ENCODE measurements around the gene ZNF778. TPM values are rescaled to one million over a fixed set of nuclear protein-coding genes. Genes with fewer than 3 reads are reported as not detected.

ZNF778 gene
- total and polyA plus RNA-seq, 2 of the 13 experiments (the other 11 are each of a cell fraction or from before 2014, with no cell fraction given): 3.8 to 7.2 TPM

DNA sequence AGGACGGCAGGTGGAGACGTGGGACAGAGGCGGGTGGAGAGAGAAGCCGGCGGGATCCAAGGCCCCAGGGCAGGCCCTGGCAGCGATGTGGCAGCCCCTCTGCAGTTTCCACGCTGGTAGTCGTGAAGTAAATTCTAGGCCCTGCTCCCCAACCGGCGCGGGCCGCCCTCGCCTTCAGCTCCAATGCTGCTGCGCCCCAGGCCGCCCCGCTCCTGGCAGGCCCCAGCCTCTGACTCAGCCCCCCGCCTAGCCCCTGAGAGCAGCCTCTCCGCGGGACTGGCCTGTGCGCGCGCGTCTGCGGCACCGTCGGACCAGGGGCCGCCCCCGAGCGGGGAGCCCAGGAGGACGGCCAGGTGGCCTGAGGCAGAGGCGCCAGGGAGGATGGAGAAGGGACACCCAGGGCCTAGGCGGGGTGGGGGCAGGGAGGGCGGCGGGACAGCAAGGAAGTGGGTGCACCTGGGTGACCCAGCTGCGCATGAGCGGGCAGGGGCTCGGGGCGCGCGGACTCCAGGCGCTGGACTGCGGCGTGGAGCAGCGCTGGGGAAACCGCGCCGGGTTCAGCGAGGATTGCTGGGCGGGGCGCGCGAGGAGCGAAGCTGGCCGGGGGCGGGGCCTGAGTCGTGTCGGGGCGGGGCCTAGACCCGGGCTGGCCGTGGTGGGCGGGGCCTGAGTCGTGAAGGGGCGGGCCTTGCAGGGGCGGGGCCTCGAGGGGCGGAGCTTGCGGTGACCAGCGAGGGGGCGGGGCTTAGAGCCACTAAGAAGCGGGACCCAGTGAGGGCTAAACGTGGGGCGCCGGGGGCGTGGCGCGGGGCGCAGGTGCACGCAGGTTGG lies 29.6 kb downstream of the ZNF778 start (continued):
- TF ChIP-seq, protein P1, sequence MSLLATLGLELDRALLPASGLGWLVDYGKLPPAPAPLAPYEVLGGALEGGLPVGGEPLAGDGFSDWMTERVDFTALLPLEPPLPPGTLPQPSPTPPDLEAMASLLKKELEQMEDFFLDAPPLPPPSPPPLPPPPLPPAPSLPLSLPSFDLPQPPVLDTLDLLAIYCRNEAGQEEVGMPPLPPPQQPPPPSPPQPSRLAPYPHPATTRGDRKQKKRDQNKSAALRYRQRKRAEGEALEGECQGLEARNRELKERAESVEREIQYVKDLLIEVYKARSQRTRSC (CRISPR knock-in tag; IDR thresholded peaks at IDR 0.05; ENCODE audit: low read depth): peak; percentile 72; the same call in 1 of the 2 replicates
- TF ChIP-seq GABPA (IDR thresholded peaks at IDR 0.05; ENCODE audit: low read depth, low read length): no peak; the same call in none of the 2 replicates
- TF ChIP-seq GABPA (CRISPR knock-in tag; IDR thresholded peaks at IDR 0.05; ENCODE audit: low read depth): no peak
- 0 out of 2 replicates have a peak, but pooled peaks have one; percentile 22 for TF ChIP-seq ZNF232 (CRISPR knock-in tag; IDR thresholded peaks at IDR 0.05; ENCODE audit: borderline replicate concordance)
- TF ChIP-seq ZFY (CRISPR knock-in tag; IDR thresholded peaks at IDR 0.05): peak; percentile 96
- TF ChIP-seq, protein P2, sequence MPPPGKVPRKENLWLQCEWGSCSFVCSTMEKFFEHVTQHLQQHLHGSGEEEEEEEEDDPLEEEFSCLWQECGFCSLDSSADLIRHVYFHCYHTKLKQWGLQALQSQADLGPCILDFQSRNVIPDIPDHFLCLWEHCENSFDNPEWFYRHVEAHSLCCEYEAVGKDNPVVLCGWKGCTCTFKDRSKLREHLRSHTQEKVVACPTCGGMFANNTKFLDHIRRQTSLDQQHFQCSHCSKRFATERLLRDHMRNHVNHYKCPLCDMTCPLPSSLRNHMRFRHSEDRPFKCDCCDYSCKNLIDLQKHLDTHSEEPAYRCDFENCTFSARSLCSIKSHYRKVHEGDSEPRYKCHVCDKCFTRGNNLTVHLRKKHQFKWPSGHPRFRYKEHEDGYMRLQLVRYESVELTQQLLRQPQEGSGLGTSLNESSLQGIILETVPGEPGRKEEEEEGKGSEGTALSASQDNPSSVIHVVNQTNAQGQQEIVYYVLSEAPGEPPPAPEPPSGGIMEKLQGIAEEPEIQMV (CRISPR knock-in tag; IDR thresholded peaks at IDR 0.05; ENCODE audit: low read depth): no peak; the same call in 1 of the 2 replicates
- TF ChIP-seq YY1 (IDR thresholded peaks at IDR 0.05; ENCODE audit: insufficient read depth, insufficient replicate concordance, low read depth, low read length): peak; percentile 40
- peak; percentile 79 for TF ChIP-seq ZNF670 (CRISPR knock-in tag; IDR thresholded peaks at IDR 0.05; ENCODE audit: borderline replicate concordance)
- TF ChIP-seq, protein P3, sequence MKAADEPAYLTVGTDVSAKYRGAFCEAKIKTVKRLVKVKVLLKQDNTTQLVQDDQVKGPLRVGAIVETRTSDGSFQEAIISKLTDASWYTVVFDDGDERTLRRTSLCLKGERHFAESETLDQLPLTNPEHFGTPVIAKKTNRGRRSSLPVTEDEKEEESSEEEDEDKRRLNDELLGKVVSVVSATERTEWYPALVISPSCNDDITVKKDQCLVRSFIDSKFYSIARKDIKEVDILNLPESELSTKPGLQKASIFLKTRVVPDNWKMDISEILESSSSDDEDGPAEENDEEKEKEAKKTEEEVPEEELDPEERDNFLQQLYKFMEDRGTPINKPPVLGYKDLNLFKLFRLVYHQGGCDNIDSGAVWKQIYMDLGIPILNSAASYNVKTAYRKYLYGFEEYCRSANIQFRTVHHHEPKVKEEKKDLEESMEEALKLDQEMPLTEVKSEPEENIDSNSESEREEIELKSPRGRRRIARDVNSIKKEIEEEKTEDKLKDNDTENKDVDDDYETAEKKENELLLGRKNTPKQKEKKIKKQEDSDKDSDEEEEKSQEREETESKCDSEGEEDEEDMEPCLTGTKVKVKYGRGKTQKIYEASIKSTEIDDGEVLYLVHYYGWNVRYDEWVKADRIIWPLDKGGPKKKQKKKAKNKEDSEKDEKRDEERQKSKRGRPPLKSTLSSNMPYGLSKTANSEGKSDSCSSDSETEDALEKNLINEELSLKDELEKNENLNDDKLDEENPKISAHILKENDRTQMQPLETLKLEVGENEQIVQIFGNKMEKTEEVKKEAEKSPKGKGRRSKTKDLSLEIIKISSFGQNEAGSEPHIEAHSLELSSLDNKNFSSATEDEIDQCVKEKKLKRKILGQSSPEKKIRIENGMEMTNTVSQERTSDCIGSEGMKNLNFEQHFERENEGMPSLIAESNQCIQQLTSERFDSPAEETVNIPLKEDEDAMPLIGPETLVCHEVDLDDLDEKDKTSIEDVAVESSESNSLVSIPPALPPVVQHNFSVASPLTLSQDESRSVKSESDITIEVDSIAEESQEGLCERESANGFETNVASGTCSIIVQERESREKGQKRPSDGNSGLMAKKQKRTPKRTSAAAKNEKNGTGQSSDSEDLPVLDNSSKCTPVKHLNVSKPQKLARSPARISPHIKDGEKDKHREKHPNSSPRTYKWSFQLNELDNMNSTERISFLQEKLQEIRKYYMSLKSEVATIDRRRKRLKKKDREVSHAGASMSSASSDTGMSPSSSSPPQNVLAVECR (CRISPR knock-in tag; IDR thresholded peaks at IDR 0.05; ENCODE audit: borderline replicate concordance): peak; percentile 65; the same call in 1 of the 2 replicates
- peak; percentile 89 for TF ChIP-seq DMAP1 (CRISPR knock-in tag; IDR thresholded peaks at IDR 0.05)
- TF ChIP-seq, protein P4, sequence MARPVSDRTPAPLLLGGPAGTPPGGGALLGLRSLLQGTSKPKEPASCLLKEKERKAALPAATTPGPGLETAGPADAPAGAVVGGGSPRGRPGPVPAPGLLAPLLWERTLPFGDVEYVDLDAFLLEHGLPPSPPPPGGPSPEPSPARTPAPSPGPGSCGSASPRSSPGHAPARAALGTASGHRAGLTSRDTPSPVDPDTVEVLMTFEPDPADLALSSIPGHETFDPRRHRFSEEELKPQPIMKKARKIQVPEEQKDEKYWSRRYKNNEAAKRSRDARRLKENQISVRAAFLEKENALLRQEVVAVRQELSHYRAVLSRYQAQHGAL (CRISPR knock-in tag; IDR thresholded peaks at IDR 0.05; ENCODE audit: not compliant biosample characterization): no peak
- TF ChIP-seq ZMYM3 (CRISPR knock-in tag; IDR thresholded peaks at IDR 0.05): no peak
- no peak for TF ChIP-seq EED (CRISPR knock-in tag; IDR thresholded peaks at IDR 0.05)
- TF ChIP-seq ZC3H4 (CRISPR knock-in tag; IDR thresholded peaks at IDR 0.05; ENCODE audit: borderline replicate concordance): peak; percentile 67; the same call in 1 of the 2 replicates
- TF ChIP-seq RARG (CRISPR knock-in tag; IDR thresholded peaks at IDR 0.05; ENCODE audit: low read depth): no peak
- TF ChIP-seq ZNF329 (CRISPR knock-in tag; IDR thresholded peaks at IDR 0.05; ENCODE audit: low read depth): peak; percentile 74; the same call in 1 of the 2 replicates
- peak; percentile 93 for TF ChIP-seq ZNF776 (CRISPR knock-in tag; IDR thresholded peaks at IDR 0.05)
- TF ChIP-seq POLR2A (IDR thresholded peaks at IDR 0.05; ENCODE audit: insufficient read depth in 1 of 2, low read depth in 2 of 2, low read length in 2 of 2): peak; percentile 29 to 65
- TF ChIP-seq HHEX (CRISPR knock-in tag; IDR thresholded peaks at IDR 0.05): no peak

All from HepG2 (cell line).